ENCODE results near the gene NR3C2.

DNA sequence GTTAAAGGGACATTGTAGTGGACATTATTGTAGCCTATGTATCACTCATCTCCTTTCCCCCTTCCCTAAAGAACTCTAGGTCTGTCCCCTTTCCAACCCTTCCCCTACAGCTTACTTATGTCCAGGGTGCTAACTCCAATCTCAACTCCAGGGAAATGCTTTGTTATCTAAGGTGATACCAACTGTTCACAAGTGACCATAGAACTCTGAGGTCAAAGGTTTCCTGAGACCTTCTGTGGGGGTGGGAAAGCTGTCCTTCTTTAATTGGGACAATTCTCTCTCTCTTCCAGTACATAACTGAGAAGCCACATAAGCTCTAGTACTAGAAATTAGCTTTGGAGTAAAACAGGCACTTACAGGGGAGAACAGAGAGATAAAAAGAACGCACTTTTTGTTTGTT lies 212.4 kb downstream of the NR3C2 start:
- no peak for TF ChIP-seq CTCF (IDR thresholded peaks at IDR 0.05; ENCODE audit: borderline replicate concordance, extremely low read depth, low read length, poor library complexity, severe bottlenecking)
- TF ChIP-seq EZH2 (IDR thresholded peaks at IDR 0.05; ENCODE audit: borderline replicate concordance, low read depth, low read length, severe bottlenecking): no peak
